Measurements from ENCODE around the gene MARCHF3.

The MARCHF3 gene

GRCh38 chr5:126830061-126830460 is 200.3 kb downstream of the MARCHF3 start:
- H3K27ac ChIP-seq = no peak overlapping the region
- TF ChIP-seq CTCF (conservative IDR thresholded peaks at IDR 0.05) (no peak), ZFX (IDR thresholded peaks at IDR 0.05) (no peak)

GRCh38 chr5:126829098-126829497 is 201.3 kb downstream of the MARCHF3 start:
- no peak overlapping the region for H3K27ac ChIP-seq
- no peak for TF ChIP-seq CTCF (conservative IDR thresholded peaks at IDR 0.05)
- no peak for TF ChIP-seq ZFX (IDR thresholded peaks at IDR 0.05)

GRCh38 chr5:126826619-126827215 is 203.6 kb downstream of the MARCHF3 start:
- no peak for TF ChIP-seq ZFX (IDR thresholded peaks at IDR 0.05)
- TF ChIP-seq CTCF (conservative IDR thresholded peaks at IDR 0.05) = no peak
- H3K27ac ChIP-seq = no peak overlapping the region

- TF ChIP-seq ZFX (IDR thresholded peaks at IDR 0.05) = no peak
- no peak for TF ChIP-seq CTCF (conservative IDR thresholded peaks at IDR 0.05)
- no peak overlapping the region for H3K27ac ChIP-seq
Measured at GRCh38 chr5:126819253-126819652, 211.1 kb downstream of the MARCHF3 start.

GRCh38 chr5:126818736-126819135 is 211.6 kb downstream of the MARCHF3 start:
- no peak overlapping the region for H3K27ac ChIP-seq
- TF ChIP-seq ZFX (IDR thresholded peaks at IDR 0.05) = no peak

All from C4-2B (cell line).